Measurements from ENCODE around the gene TDRD12.
"Not testable (repeated sequence)": the region's sequence is repeated elsewhere in the genome, so short reads cannot be mapped to it uniquely, and the experiment has no call there.

TDRD12 gene

GRCh38 chr19:32832825-32833224 is 113.3 kb downstream of the TDRD12 start:
- not testable (repeated sequence) for DNase-seq

- DNase-seq, result not testable (repeated sequence)
These were observed 113.8 kb downstream of the TDRD12 start for GRCh38 chr19:32833388-32833787.

GRCh38 chr19:32837531-32837930 is 118.0 kb downstream of the TDRD12 start:
- DNase-seq, result no peak

GRCh38 chr19:32842061-32842460 is 122.5 kb downstream of the TDRD12 start:
- no peak for DNase-seq

- no peak for DNase-seq
These were observed 124.2 kb downstream of the TDRD12 start for GRCh38 chr19:32843716-32844245.

- DNase-seq, result not testable (repeated sequence)
These were observed 128.5 kb downstream of the TDRD12 start for GRCh38 chr19:32848035-32848434.

GRCh38 chr19:32852216-32852615 is 132.6 kb downstream of the TDRD12 start:
- DNase-seq, result no peak

GRCh38 chr19:32856818-32857217 is 137.3 kb downstream of the TDRD12 start:
- not testable (repeated sequence) for DNase-seq

- DNase-seq, result no peak
These were observed 138.0 kb downstream of the TDRD12 start for GRCh38 chr19:32857584-32857983.

GRCh38 chr19:32858155-32858554 is 138.6 kb downstream of the TDRD12 start:
- DNase-seq, result no peak

- no peak for DNase-seq
These were observed 139.0 kb downstream of the TDRD12 start for GRCh38 chr19:32858559-32858958.

GRCh38 chr19:32859591-32859990 is 140.0 kb downstream of the TDRD12 start:
- DNase-seq, result no peak

GRCh38 chr19:32861596-32861995 is 142.0 kb downstream of the TDRD12 start:
- no peak for DNase-seq

- no peak for DNase-seq
These were observed 142.6 kb downstream of the TDRD12 start for GRCh38 chr19:32862173-32862572.

GRCh38 chr19:32862741-32863140 is 143.2 kb downstream of the TDRD12 start:
- no peak for DNase-seq

- DNase-seq, result no peak
These were observed 143.7 kb downstream of the TDRD12 start for GRCh38 chr19:32863301-32863700.

GRCh38 chr19:32863841-32864240 is 144.3 kb downstream of the TDRD12 start:
- DNase-seq, result no peak

- no peak for DNase-seq
These were observed 144.9 kb downstream of the TDRD12 start for GRCh38 chr19:32864318-32865007.

GRCh38 chr19:32865326-32865725 is 145.8 kb downstream of the TDRD12 start:
- DNase-seq, result no peak

GRCh38 chr19:32866061-32866460 is 146.5 kb downstream of the TDRD12 start:
- DNase-seq, result no peak

- no peak for DNase-seq
These were observed 147.1 kb downstream of the TDRD12 start for GRCh38 chr19:32866564-32867265.

- not testable (repeated sequence) for DNase-seq
These were observed 147.9 kb downstream of the TDRD12 start for GRCh38 chr19:32867436-32867835.

- no peak for DNase-seq
These were observed 148.8 kb downstream of the TDRD12 start for GRCh38 chr19:32868206-32868950.

All from CD4-positive, alpha-beta T cell treated with Interleukin-17A for 4 hours (primary cell).